Neuron (in vitro differentiated cells): ENCODE results near the gene HNRNPC.
"Not testable (repeated sequence)": the region's sequence is repeated elsewhere in the genome, so short reads cannot be mapped to it uniquely, and the experiment has no call there.

ENCODE experiments used
- H2AFZ ChIP-seq: one replicate; pipeline ENCODE4 v1.6.1; 2013; ENCODE audit warnings: low read depth, mild to moderate bottlenecking, inconsistent platforms, low read length, moderate library complexity
- H3K27me3 ChIP-seq: one replicate; pipeline ENCODE4 v1.6.1; 2013; ENCODE audit warnings: low read length; ENCODE audit not compliant: insufficient read depth
- H3K36me3 ChIP-seq: one replicate; pipeline ENCODE4 v1.6.1; 2013; ENCODE audit warnings: low read length; ENCODE audit not compliant: insufficient read depth
- H3K4me1 ChIP-seq: one replicate; pipeline ENCODE4 v1.6.1; 2013; ENCODE audit warnings: low read length; ENCODE audit not compliant: insufficient read depth
- H3K4me3 ChIP-seq: 2 replicates; pipeline ENCODE4 v1.5.1; 2013; ENCODE audit warnings: mild to moderate bottlenecking, low read length, moderate library complexity
- H3K9me3 ChIP-seq: one replicate; pipeline ENCODE4 v1.6.1; 2013; ENCODE audit warnings: low read length

The HNRNPC gene

DNA sequence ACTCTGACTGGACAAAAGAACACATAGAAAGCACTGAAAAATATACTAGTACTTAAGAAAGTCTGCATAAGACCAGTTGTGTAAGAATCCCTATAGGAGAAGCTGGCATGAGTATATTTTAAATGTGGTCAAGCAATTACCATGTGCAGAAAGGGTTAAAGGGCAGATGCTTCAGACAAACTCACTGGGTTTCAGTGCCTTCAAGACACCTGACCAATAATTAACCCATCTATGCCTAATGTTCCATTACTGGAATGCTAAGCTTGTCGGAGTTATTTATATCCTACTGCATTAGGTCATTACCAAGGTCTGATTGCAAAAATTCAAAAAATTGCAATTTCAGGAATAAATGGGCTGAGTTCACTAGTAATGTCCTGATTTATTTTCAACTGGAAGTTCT is 41.3 kb downstream of the HNRNPC start:
- no peak overlapping the region for H2AFZ ChIP-seq
- H3K9me3 ChIP-seq = no peaks in the 10 kb centered on the region
- H3K4me3 ChIP-seq = no peak overlapping the region
- peaks cover 96% of the 10 kb centered on the region for H3K36me3 ChIP-seq
- no peaks in the 10 kb centered on the region for H3K27me3 ChIP-seq
- no peaks in the 10 kb centered on the region for H3K4me1 ChIP-seq

DNA sequence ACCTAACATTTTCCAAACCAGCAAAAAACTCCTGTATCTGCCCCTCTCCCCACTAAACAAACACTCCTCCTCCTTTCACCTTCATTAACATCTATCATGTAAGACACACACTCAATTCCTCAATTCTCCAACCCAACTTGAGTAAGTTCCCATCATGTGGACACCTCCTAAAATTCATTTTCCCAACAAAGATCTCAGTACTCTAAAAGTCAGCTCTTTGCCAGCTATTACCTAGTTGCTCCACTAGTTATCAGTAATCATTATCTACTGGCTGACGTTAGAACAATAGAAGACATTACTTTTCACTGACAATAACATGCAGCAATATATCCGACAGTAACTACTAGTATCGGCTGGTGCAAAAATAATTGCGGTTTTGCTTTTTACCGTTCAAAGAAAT is 42.1 kb downstream of the HNRNPC start:
- Histone ChIP-seq H3K4me3 (no peak overlapping the region), H3K27me3 (no peaks in the 10 kb centered on the region), H3K9me3 (no peaks in the 10 kb centered on the region), H2AFZ (no peak overlapping the region), H3K36me3 (peaks cover 95% of the 10 kb centered on the region), H3K4me1 (no peaks in the 10 kb centered on the region)

DNA sequence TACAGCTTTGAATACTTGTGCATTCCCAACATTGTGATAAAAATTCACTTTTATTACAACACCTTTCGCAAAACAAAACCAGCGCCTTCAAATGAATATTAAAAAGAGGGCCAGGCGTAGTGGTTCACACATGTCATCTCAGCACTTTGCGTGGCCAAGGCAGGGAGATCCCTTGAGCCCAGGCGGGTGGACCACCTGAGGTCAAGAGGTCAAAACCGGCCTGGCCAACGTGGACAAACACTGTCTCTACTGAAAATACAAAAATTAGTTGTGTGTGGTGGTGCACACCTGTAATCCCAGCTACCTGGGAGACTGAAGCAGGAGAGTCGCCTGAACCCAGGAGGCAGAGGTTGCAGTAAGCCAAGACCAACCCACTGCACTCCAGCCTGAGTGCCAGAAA is 42.8 kb downstream of the HNRNPC start:
- Histone ChIP-seq H3K27me3 (no peaks in the 10 kb centered on the region), H3K4me1 (no peaks in the 10 kb centered on the region), H3K4me3 (no peak overlapping the region), H3K9me3 (no peaks in the 10 kb centered on the region), H2AFZ (no peak overlapping the region), H3K36me3 (peaks cover 94% of the 10 kb centered on the region)

DNA sequence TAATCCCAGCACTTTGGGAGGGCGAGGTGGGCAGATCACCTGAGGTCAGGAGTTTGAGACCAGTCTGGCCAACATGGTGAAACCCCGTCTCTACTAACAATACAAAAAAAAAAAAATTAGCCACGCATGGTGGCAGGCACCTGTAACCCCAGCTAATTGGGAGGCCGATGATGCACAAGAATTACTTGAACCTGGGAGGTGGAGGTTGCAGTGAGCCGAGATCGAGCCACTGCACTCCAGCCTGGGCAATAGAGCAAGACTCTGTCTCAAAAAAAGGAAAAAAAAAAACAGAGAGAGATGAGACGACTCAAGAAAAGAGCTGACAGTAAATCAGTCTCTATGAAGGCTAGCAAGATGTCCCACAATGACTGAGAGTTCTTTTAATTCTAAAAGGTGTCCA is 44.1 kb downstream of the HNRNPC start:
- H3K36me3 ChIP-seq = peaks cover 94% of the 10 kb centered on the region
- H3K4me3 ChIP-seq, H3K9me3 ChIP-seq, H3K27me3 ChIP-seq, H2AFZ ChIP-seq, H3K4me1 ChIP-seq: not testable (repeated sequence)

DNA sequence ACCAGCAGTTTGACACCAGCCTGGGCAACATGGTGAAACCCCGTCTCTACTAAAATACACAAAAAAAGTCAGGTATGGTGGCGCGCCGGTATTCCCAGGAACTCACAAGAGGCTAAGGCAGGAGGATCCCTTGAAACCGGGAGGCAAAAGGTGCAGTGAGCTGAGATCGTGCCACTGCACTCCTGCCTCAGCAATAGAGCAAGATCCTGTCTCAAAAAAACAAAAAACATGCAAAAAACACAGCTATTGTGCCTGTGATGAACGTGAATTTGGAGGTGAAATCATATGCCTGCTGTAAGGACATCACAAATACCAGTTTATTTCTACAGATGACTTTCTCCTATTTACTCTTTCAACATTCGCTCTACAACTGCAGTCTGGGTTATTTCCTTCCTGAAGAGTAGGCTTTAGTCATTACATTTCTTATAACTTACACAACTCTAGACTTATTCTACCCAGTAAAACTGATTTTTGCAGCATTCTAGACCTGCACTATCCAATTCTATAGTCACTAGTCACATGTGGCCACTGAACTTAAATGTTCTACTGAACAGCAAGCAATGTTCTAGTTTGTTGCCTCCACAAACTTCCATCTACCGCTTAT is 48.3 kb downstream of the HNRNPC start:
- Histone ChIP-seq H2AFZ (no peak overlapping the region), H3K4me1 (no peaks in the 10 kb centered on the region), H3K27me3 (no peaks in the 10 kb centered on the region), H3K9me3 (no peaks in the 10 kb centered on the region), H3K4me3 (no peak overlapping the region), H3K36me3 (peaks cover 93% of the 10 kb centered on the region)

DNA sequence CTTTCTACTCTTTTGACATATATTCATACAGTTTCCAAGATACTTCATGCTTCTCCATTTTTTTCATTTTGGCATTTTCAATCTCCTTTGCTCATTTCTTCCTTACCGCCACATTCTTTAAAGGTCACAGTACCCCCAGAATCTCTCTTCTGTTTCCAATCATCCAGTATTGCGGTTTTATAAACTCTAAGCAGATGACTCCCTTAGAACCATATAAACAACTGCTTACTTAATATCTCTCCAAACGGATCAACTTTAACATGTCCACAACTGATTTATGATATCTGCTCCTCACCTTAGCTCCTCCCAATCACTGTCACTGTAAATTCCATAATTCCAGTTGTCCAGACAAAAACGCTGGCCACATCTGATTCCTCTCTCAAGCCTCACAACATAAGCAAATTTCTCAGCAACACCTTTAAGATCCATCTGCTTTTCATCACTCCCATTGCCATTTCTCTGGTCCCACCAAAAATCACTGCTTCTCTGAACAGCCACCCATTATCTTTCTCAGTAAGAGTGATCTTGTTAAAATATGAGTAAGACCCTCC is 49.6 kb downstream of the HNRNPC start:
- Histone ChIP-seq H3K4me3 (no peak overlapping the region), H2AFZ (no peak overlapping the region), H3K36me3 (peaks cover 91% of the 10 kb centered on the region), H3K27me3 (no peaks in the 10 kb centered on the region), H3K4me1 (no peaks in the 10 kb centered on the region), H3K9me3 (no peaks in the 10 kb centered on the region)

DNA sequence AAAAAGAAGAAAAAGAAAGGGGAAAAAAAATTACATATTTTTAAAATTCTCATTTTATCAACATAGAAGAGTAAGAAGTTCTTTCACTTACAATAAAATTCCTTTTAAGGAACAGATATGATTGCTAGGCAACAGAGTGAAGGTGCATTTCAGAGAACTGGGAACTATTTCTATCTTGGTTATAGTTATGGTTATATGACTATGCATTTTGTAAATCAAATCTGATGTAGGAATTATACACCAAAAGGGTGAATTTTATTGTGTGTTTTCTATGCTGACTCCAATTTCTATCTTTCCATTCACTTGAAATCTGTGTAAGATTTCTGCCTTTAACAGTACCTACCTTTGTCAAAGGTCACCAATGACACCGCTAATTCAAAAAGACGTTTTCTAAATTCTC is 50.1 kb downstream of the HNRNPC start:
- Histone ChIP-seq H3K36me3 (peaks cover 91% of the 10 kb centered on the region), H3K4me1 (no peaks in the 10 kb centered on the region), H3K27me3 (no peaks in the 10 kb centered on the region), H2AFZ (no peak overlapping the region), H3K9me3 (no peaks in the 10 kb centered on the region), H3K4me3 (no peak overlapping the region)

DNA sequence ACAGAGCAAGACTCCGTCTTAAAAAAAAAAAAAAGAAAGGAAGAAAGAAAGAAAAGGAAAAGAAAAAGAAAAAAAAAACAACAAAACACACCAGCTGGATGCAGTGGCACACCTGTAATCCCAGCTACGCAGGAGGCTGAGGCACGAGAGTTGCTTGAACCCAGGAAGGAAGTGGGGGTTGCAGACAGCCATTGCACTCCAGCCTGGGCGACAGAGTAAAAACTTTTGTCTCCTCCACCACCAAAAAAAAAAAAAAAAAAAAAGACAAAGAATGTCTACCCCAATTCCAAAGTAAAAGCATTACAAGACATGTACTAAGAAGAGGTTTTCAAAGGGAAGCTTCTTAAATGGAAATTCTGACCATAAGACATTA is 53.4 kb downstream of the HNRNPC start:
- H3K4me1 ChIP-seq = no peaks in the 10 kb centered on the region
- H3K27me3 ChIP-seq = no peaks in the 10 kb centered on the region
- H2AFZ ChIP-seq = no peak overlapping the region
- no peaks in the 10 kb centered on the region for H3K9me3 ChIP-seq
- no peak overlapping the region for H3K4me3 ChIP-seq
- peaks cover 91% of the 10 kb centered on the region for H3K36me3 ChIP-seq

DNA sequence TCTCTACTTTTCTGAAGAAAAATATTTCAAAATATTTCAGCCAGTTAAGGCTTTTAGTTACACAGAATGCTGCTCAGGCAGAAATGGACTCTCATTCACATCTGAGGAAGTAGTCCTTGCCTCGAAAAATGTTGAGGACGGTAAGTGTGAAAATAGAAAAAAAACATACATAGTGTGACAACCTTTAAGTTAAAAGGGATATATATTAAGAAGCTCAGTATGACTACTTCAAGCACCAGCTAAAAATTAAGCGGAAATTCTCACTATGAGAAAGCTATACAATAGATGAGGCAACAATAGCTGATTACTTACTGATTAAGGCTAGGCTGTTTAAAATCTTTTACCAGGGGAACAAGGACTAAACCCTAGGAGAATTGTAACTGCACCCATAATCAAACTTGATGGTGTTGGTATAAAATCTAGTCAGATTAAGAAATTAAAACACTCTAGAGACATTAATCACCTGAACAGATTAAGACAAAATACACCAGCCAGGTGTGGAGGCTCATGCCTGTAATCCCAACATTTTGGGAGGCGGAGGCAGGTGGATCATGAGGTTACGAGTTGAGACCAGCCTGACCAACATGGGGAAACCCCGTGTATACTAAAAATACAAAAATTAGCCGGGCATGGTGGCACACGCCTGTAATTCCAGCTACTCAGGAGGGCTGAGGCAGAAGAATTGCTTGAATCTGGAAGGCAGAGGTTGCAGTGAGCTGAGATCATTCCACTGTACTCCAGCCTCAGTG is 53.9 kb downstream of the HNRNPC start:
- H3K4me3 ChIP-seq = no peak overlapping the region
- H3K4me1 ChIP-seq = no peaks in the 10 kb centered on the region
- H3K27me3 ChIP-seq = no peaks in the 10 kb centered on the region
- peaks cover 86% of the 10 kb centered on the region for H3K36me3 ChIP-seq
- no peak overlapping the region for H2AFZ ChIP-seq
- no peaks in the 10 kb centered on the region for H3K9me3 ChIP-seq

DNA sequence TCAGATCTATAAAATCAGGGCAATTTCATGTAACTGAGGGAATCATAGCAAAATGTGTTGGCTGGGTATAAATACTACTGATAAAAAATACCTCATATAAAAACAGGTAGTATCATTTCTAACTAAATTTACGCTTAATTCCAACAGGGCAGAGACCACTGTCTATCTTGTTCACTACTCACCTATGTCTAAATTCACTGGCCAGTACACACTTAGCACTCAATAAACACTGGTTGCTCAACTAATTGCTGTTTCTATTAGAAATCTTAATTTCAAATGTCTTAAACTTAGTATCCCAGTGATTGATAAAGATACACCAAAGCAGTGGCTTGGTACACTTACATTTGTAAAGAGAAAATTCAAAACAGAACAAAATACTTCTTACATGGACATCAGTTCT is 55.6 kb downstream of the HNRNPC start:
- Histone ChIP-seq H2AFZ (no peak overlapping the region), H3K4me3 (no peak overlapping the region), H3K36me3 (peaks cover 89% of the 10 kb centered on the region), H3K4me1 (no peaks in the 10 kb centered on the region), H3K9me3 (no peaks in the 10 kb centered on the region), H3K27me3 (no peaks in the 10 kb centered on the region)

DNA sequence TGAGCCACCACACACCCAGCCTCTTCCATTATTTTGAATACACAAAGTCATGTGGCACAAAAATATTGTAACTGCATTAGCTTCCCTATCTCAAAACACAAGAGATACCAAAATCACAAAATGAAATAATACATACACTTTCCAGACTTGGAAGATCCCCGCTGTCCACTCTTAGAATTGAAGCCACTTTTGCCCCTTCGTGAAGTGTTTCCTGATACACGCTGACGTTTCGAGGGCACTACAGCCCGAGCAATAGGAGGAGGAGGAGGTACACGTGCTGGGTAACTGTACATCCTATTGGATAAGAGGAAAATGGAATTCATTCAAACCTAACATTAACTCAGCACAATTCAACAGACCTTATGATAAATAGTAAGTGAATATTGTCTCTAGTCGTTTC is 56.4 kb downstream of the HNRNPC start:
- not testable (repeated sequence) for H3K9me3 ChIP-seq, H3K4me3 ChIP-seq, H3K27me3 ChIP-seq, H2AFZ ChIP-seq, H3K4me1 ChIP-seq
- H3K36me3 ChIP-seq = peaks cover 89% of the 10 kb centered on the region

DNA sequence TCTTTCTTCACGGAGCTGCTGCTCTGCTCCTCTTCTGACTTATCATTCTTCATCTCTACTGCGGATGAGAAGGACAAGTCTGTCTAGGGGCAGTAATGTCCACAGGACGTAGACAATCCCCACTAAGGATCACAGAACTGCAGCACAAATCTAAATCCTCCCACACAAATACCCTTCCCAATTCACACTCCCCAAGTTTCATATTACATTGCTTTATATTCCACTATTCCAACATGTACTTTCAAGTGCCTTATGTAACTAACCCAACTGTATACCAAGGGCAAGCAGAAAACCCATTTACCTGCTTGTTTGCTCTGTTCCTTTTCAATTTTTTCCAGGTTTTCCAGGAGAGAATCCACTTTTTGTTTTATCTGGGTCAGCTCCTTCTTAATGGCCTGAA is 57.7 kb downstream of the HNRNPC start:
- H3K4me1 ChIP-seq = no peaks in the 10 kb centered on the region
- no peaks in the 10 kb centered on the region for H3K9me3 ChIP-seq
- H3K4me3 ChIP-seq = no peak overlapping the region
- H3K36me3 ChIP-seq = peaks cover 89% of the 10 kb centered on the region
- no peaks in the 10 kb centered on the region for H3K27me3 ChIP-seq
- H2AFZ ChIP-seq = no peak overlapping the region

DNA sequence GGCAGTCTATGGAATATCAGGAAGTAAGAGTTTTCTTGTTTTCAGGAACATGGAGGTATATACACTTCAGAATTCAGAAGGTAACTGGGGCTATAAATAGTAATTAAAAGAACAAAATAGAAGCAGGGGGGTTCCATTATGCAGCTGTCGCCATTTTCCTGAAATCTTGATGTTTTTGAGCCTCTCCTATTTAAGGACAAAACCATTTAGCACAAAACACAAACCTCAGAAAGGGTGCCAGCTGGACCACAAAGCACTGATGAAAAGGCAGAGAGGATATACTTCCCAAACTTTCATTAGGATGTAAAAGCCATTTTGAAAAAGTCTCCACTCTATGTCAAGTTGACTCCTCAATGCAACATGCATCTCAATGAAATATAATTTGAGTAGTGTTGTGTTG is 59.2 kb downstream of the HNRNPC start:
- peaks cover 89% of the 10 kb centered on the region for H3K36me3 ChIP-seq
- H2AFZ ChIP-seq = no peak overlapping the region

DNA sequence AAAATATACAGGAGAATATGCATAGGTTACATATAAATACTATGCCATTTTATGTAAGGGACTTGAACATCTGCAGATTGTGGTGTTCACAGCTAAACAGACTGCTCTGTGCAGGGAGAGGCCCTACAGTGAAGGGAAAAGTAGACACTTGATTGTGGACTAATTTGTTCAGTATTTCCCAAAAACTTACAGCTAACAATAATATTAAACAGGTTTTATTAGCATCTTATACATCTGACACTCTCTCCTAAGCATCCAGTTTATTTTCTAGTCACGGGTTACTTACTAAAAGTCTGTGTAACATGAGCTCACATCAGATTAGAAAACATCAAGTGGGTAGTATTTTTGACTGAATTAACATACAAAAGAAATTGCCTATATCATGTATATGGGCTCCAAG is 60.1 kb downstream of the HNRNPC start:
- Histone ChIP-seq H2AFZ (no peak overlapping the region), H3K4me3 (no peak overlapping the region), H3K36me3 (peaks cover 87% of the 10 kb centered on the region), H3K4me1 (no peaks in the 10 kb centered on the region), H3K27me3 (no peaks in the 10 kb centered on the region), H3K9me3 (no peaks in the 10 kb centered on the region)

More for the DNA sequence above, 59.2 kb downstream of the HNRNPC start:
- no peak overlapping the region for H3K4me3 ChIP-seq
- no peaks in the 10 kb centered on the region for H3K27me3 ChIP-seq
- no peaks in the 10 kb centered on the region for H3K4me1 ChIP-seq
- no peaks in the 10 kb centered on the region for H3K9me3 ChIP-seq
